ENCODE data around the gene OR8D2. TPM values are rescaled to one million over a fixed set of nuclear protein-coding genes. Genes with fewer than 3 reads are reported as not detected.

The OR8D2 gene
- total RNA-seq, 1 experiment from 2014 or later = not detected

GRCh38 chr11:124339396-124340141 lies 19.6 kb upstream of the OR8D2 start:
- H3K36me3 Mint-ChIP-seq = no peaks in the 10 kb centered on the region
- DNase-seq (ENCODE audit: low spot score) = no peak
- H3K27ac Mint-ChIP-seq = no peak overlapping the region
- H3K9me3 Mint-ChIP-seq = peaks cover 4% of the 10 kb centered on the region
- TF ChIP-seq GTF2I (CRISPR knock-in tag; conservative IDR thresholded peaks at IDR 0.05) (no peak), ZNF121 (CRISPR knock-in tag; IDR thresholded peaks at IDR 0.05) (no peak), NR2C2 (CRISPR knock-in tag; IDR thresholded peaks at IDR 0.05) (no peak), EMX1 (CRISPR knock-in tag; IDR thresholded peaks at IDR 0.05) (no peak), ZNF232 (CRISPR knock-in tag; IDR thresholded peaks at IDR 0.05) (no peak), GABPB1 (CRISPR knock-in tag; IDR thresholded peaks at IDR 0.05) (no peak)
- CTCF ChIA-PET = no interaction called here
- H3K4me3 Mint-ChIP-seq = no peak overlapping the region
- H3K4me1 Mint-ChIP-seq = no peaks in the 10 kb centered on the region
- ATAC-seq = no peak
- H3K27me3 Mint-ChIP-seq (ENCODE audit: low read depth) = no peaks in the 10 kb centered on the region; the same call in 1 of the 2 replicates
- POLR2A ChIA-PET = no interaction called here

- Mint-ChIP-seq H3K27me3 (ENCODE audit: low read depth) (no peaks in the 10 kb centered on the region; the same call in 1 of the 2 replicates), H3K9me3 (peaks cover 27% of the 10 kb centered on the region), H3K36me3 (peaks cover 16% of the 10 kb centered on the region), H3K4me3 (no peak overlapping the region), H3K27ac (no peak overlapping the region), H3K4me1 (no peaks in the 10 kb centered on the region)
- ATAC-seq (no peak), DNase-seq (ENCODE audit: low spot score) (no peak)
- POLR2A ChIA-PET = no interaction called here
- TF ChIP-seq ZNF671 (CRISPR knock-in tag; IDR thresholded peaks at IDR 0.05) = no peak
- no peak for TF ChIP-seq TEAD4 (CRISPR knock-in tag; IDR thresholded peaks at IDR 0.05)
- no peak for TF ChIP-seq MLX (CRISPR knock-in tag; IDR thresholded peaks at IDR 0.05)
- no peak for TF ChIP-seq RELA (CRISPR knock-in tag; IDR thresholded peaks at IDR 0.05; ENCODE audit: borderline replicate concordance)
- TF ChIP-seq SMAD4 (CRISPR knock-in tag; IDR thresholded peaks at IDR 0.05) = no peak
- TF ChIP-seq EMX1 (CRISPR knock-in tag; IDR thresholded peaks at IDR 0.05) = no peak
- TF ChIP-seq IRF2 (CRISPR knock-in tag; IDR thresholded peaks at IDR 0.05; ENCODE audit: borderline replicate concordance, low read depth) = no peak
- TF ChIP-seq ZNF219 (CRISPR knock-in tag; IDR thresholded peaks at IDR 0.05; ENCODE audit: borderline replicate concordance) = no peak
- CTCF ChIA-PET = no interaction called here
These were observed 11.9 kb upstream of the OR8D2 start for GRCh38 chr11:124331873-124332272.

GRCh38 chr11:124329787-124330478 lies 9.9 kb upstream of the OR8D2 start:
- ChIA-PET CTCF (interaction anchor here (1.1 kb wide), 1 partner anchor 260 kb away, joined by 4 read pairs; no protein-coding TSS in a partner anchor), POLR2A (no interaction called here)
- ATAC-seq = no peak
- TF ChIP-seq CREB1 (CRISPR knock-in tag; IDR thresholded peaks at IDR 0.05) (no peak), ZSCAN18 (CRISPR knock-in tag; IDR thresholded peaks at IDR 0.05) (no peak)
- Mint-ChIP-seq H3K36me3 (peaks cover 21% of the 10 kb centered on the region), H3K4me1 (no peaks in the 10 kb centered on the region), H3K4me3 (no peak overlapping the region), H3K27ac (no peak overlapping the region), H3K27me3 (ENCODE audit: low read depth) (no peaks in the 10 kb centered on the region; the same call in 1 of the 2 replicates), H3K9me3 (peaks cover 39% of the 10 kb centered on the region)
- DNase-seq (ENCODE audit: low spot score) = no peak

- ChIA-PET CTCF (no interaction called here), POLR2A (no interaction called here)
- DNase-seq (ENCODE audit: low spot score) (no peak), ATAC-seq (no peak)
- no peaks in the 10 kb centered on the region for H3K27me3 Mint-ChIP-seq (ENCODE audit: low read depth)
- TF ChIP-seq EMX1 (CRISPR knock-in tag; IDR thresholded peaks at IDR 0.05) = no peak
- TF ChIP-seq FOXP1 (CRISPR knock-in tag; IDR thresholded peaks at IDR 0.05; ENCODE audit: borderline replicate concordance) = no peak
- TF ChIP-seq HMGA2 (CRISPR knock-in tag; IDR thresholded peaks at IDR 0.05) = no peak
- TF ChIP-seq ZNF232 (CRISPR knock-in tag; IDR thresholded peaks at IDR 0.05) = no peak
- TF ChIP-seq NR2C2 (CRISPR knock-in tag; IDR thresholded peaks at IDR 0.05) = no peak
- TF ChIP-seq TEAD4 (CRISPR knock-in tag; IDR thresholded peaks at IDR 0.05) = no peak
- no peak for TF ChIP-seq FOXJ3 (CRISPR knock-in tag; IDR thresholded peaks at IDR 0.05; ENCODE audit: borderline replicate concordance)
- no peak for TF ChIP-seq ZNF396 (CRISPR knock-in tag; IDR thresholded peaks at IDR 0.05; ENCODE audit: borderline replicate concordance)
- TF ChIP-seq ZNF512 (CRISPR knock-in tag; IDR thresholded peaks at IDR 0.05; ENCODE audit: borderline replicate concordance) = no peak
- no peak for TF ChIP-seq E2F4 (CRISPR knock-in tag; IDR thresholded peaks at IDR 0.05; ENCODE audit: borderline replicate concordance, low read depth)
- TF ChIP-seq ZNF263 (CRISPR knock-in tag; IDR thresholded peaks at IDR 0.05; ENCODE audit: low read depth) = no peak
- no peak for TF ChIP-seq MXD4 (CRISPR knock-in tag; IDR thresholded peaks at IDR 0.05; ENCODE audit: borderline replicate concordance)
- no peak overlapping the region for H3K4me3 Mint-ChIP-seq
- H3K36me3 Mint-ChIP-seq = peaks cover 21% of the 10 kb centered on the region
- H3K4me1 Mint-ChIP-seq = no peaks in the 10 kb centered on the region
- H3K27ac Mint-ChIP-seq = no peak overlapping the region
- peaks cover 42% of the 10 kb centered on the region for H3K9me3 Mint-ChIP-seq
These were observed 7.8 kb upstream of the OR8D2 start for GRCh38 chr11:124327775-124328174.
